ENCODE data around the gene NEMP2.

DNA sequence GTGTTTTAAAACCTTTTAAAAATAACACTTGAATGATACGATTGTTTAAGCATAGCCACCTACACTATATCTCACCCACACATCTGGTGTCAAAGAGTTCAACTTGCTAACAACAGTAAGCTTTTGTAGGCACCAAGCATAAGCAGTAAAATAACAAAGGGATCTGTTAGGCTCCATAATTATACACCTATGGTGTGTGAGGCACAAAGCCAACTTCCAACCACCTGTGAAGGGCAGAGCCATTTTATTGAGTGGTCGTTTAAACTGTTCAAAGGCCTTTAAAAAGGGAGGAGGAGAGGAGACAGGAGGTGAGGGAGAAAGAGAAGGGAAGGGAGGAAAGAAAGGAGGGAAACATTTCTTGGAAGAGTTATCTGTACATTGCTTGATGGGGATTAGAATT is 27.9 kb downstream of the NEMP2 start:
- TF ChIP-seq, protein P1, sequence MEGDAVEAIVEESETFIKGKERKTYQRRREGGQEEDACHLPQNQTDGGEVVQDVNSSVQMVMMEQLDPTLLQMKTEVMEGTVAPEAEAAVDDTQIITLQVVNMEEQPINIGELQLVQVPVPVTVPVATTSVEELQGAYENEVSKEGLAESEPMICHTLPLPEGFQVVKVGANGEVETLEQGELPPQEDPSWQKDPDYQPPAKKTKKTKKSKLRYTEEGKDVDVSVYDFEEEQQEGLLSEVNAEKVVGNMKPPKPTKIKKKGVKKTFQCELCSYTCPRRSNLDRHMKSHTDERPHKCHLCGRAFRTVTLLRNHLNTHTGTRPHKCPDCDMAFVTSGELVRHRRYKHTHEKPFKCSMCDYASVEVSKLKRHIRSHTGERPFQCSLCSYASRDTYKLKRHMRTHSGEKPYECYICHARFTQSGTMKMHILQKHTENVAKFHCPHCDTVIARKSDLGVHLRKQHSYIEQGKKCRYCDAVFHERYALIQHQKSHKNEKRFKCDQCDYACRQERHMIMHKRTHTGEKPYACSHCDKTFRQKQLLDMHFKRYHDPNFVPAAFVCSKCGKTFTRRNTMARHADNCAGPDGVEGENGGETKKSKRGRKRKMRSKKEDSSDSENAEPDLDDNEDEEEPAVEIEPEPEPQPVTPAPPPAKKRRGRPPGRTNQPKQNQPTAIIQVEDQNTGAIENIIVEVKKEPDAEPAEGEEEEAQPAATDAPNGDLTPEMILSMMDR (IDR thresholded peaks at IDR 0.05 in 8 of 11, conservative IDR thresholded peaks at IDR 0.05 in 3 of 11) = no peak
- no peak for TF ChIP-seq POLR2A (IDR thresholded peaks at IDR 0.05)
- TF ChIP-seq POLR2AphosphoS5 (IDR thresholded peaks at IDR 0.05) = no peak

Measured in spleen (tissue), 7 donors.